Fibroblast of lung (primary cell): ENCODE measurements around the gene KATNAL1. TPM values are rescaled to one million over a fixed set of nuclear protein-coding genes. Genes with fewer than 3 reads are reported as not detected.

Source experiments
- DNase-seq, 2 donors: peaks; one replicate each; pipeline versions ENCODE4 v3.0.0 to v3.0.0-alpha.2; 2010; ENCODE audit warnings: low read depth in 2 of 2
- H2AFZ ChIP-seq: 2 replicates; pipeline ENCODE4 v1.5.1; 2012; ENCODE audit warnings: low read length, control low read depth, inconsistent platforms
- H3K27ac ChIP-seq: 2 replicates; pipeline ENCODE4 v1.5.1; 2011; ENCODE audit warnings: low read length, control low read depth; ENCODE audit not compliant: insufficient read depth
- H3K27me3 ChIP-seq: 2 replicates; pipeline ENCODE4 v1.5.1; 2011; ENCODE audit warnings: mild to moderate bottlenecking, low read length; ENCODE audit not compliant: control insufficient read depth, insufficient read depth
- H3K36me3 ChIP-seq: 2 replicates; pipeline ENCODE4 v1.5.1; 2011; ENCODE audit warnings: low read length; ENCODE audit not compliant: control insufficient read depth, insufficient read depth
- H3K4me1 ChIP-seq: 2 replicates; pipeline ENCODE4 v1.5.1; 2011; ENCODE audit warnings: low read length; ENCODE audit not compliant: control insufficient read depth, insufficient read depth; ENCODE audit errors: extremely low read depth
- H3K4me2 ChIP-seq: 2 replicates; pipeline ENCODE4 v1.5.1; 2011; ENCODE audit warnings: low read length, control low read depth; ENCODE audit not compliant: insufficient read depth; ENCODE audit errors: extremely low read depth
- H3K4me3 ChIP-seq, 4 experiments: fragments of 200-600 bp in 1 of 4; sonication (generic) in 1 of 4; replicated peaks in 1 of 4; 2 replicates each; pipeline ENCODE4 v1.5.1; 2011 to 2016; ENCODE audit warnings: low read length in 4 of 4, low read depth in 3 of 4, mild to moderate bottlenecking in 3 of 4, control low read depth in 2 of 4, inconsistent platforms in 1 of 4, mixed read lengths in 1 of 4; ENCODE audit not compliant: insufficient read depth in 1 of 4; ENCODE audit errors: control extremely low read depth in 1 of 4
- H3K79me2 ChIP-seq: 2 replicates; pipeline ENCODE4 v1.5.1; 2012; ENCODE audit warnings: mild to moderate bottlenecking, low read length, inconsistent platforms; ENCODE audit not compliant: control insufficient read depth, insufficient read depth
- H3K9ac ChIP-seq: 2 replicates; pipeline ENCODE4 v1.5.1; 2011; ENCODE audit warnings: mild to moderate bottlenecking, low read length, control low read depth; ENCODE audit not compliant: insufficient read depth
- H3K9me3 ChIP-seq: 2 replicates; pipeline ENCODE4 v1.5.1; 2012; ENCODE audit warnings: low read depth, low read length; ENCODE audit not compliant: control insufficient read depth, insufficient read depth
- H4K20me1 ChIP-seq: 2 replicates; pipeline ENCODE4 v1.5.1; 2011; ENCODE audit warnings: low read length; ENCODE audit not compliant: control insufficient read depth, insufficient read depth; ENCODE audit errors: extremely low read depth
- EZH2 ChIP-seq: IDR thresholded peaks from 2 replicates; pipeline ENCODE4 v1.5.1; 2012; ENCODE audit warnings: low read length, control low read depth, mild to moderate bottlenecking; ENCODE audit errors: missing control alignments
- polyA plus RNA-seq, 2 donors: library from polyadenylated mRNA; depleted of rRNA in 1 of 2; stranded (reverse) in 1 of 2; unstranded in 1 of 2; fragments of >200 nt; gene quantifications; 2 replicates each; pipeline ENCODE4 v1.2.1, GENCODE V29; 2011 to 2012; ENCODE audit warnings: missing spikeins in 1 of 2
- total RNA-seq: library from RNA; depleted of rRNA; stranded (reverse); fragments of >200 nt; gene quantifications from 2 replicates; pipeline ENCODE4 v1.2.1, GENCODE V29; 2014
- TF ChIP-seq, protein P1 (sequence below), 2 donors: IDR thresholded peaks in 1 of 2; conservative IDR thresholded peaks in 1 of 2; 1 replicate in 1 of 2; 2 replicates in 1 of 2; pipeline ENCODE4 v1.5.1; 2011 to 2012; ENCODE audit warnings: low read length in 2 of 2, control low read depth in 1 of 2, inconsistent platforms in 1 of 2, low read depth in 1 of 2, mild to moderate bottlenecking in 1 of 2

The KATNAL1 gene
- total and polyA plus RNA-seq, 2 donors (not counting 1 experiment from before 2014, with no cell fraction given) = 24.8 to 32.7 TPM

DNA sequence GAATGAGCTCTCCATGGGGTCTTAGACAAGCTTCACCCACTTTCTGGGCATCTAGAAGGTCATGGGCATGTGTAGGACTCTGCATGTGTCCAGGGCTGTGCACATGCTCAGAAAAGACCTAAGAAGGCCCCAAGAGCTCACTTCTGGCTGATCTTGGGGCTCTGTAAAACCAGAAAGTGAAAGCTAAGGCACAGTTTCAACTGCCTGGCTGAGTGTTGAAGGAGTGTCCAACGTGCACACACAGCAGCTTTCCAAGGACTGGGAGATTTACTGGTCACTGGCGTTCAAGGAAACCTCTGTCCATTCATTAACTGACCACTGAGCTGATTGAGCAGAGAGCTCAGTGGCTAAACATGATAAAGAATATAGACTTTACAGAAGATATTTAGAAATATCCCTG lies 137.9 kb downstream of the KATNAL1 start:
- Histone ChIP-seq H3K4me2 (no peak overlapping the region), H4K20me1 (no peaks in the 10 kb centered on the region)

DNA sequence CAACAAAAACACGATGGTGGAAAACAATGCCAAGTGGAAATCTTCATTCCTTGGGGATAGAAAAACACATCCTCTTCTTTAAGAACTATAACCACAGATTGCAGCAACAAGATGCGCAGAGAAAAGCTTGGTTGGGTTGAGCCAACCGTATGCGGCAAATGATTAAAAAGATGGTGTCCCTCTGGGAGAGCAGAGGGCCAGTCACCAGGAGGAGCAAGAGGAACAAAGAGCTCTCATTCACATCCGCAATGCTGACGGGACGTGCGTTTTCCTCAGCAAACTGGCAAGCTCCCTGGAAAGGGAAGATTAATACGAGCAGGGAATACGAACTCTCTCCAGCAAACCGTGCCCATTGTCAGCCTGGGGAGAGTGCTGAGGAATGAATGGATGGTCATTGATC lies 141.6 kb downstream of the KATNAL1 start:
- Histone ChIP-seq H4K20me1 (no peaks in the 10 kb centered on the region), H3K27ac (no peak overlapping the region), H3K9ac (no peak overlapping the region), H3K79me2 (no peaks in the 10 kb centered on the region), H2AFZ (no peak overlapping the region), H3K9me3 (no peaks in the 10 kb centered on the region), H3K4me2 (no peak overlapping the region), H3K4me3 (no peak overlapping the region), H3K4me1 (no peaks in the 10 kb centered on the region), H3K27me3 (no peaks in the 10 kb centered on the region), H3K36me3 (no peaks in the 10 kb centered on the region)
- TF ChIP-seq EZH2 = no peak
- TF ChIP-seq, protein P1, sequence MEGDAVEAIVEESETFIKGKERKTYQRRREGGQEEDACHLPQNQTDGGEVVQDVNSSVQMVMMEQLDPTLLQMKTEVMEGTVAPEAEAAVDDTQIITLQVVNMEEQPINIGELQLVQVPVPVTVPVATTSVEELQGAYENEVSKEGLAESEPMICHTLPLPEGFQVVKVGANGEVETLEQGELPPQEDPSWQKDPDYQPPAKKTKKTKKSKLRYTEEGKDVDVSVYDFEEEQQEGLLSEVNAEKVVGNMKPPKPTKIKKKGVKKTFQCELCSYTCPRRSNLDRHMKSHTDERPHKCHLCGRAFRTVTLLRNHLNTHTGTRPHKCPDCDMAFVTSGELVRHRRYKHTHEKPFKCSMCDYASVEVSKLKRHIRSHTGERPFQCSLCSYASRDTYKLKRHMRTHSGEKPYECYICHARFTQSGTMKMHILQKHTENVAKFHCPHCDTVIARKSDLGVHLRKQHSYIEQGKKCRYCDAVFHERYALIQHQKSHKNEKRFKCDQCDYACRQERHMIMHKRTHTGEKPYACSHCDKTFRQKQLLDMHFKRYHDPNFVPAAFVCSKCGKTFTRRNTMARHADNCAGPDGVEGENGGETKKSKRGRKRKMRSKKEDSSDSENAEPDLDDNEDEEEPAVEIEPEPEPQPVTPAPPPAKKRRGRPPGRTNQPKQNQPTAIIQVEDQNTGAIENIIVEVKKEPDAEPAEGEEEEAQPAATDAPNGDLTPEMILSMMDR (conservative IDR thresholded peaks at IDR 0.05 in 1 of 2, IDR thresholded peaks at IDR 0.05 in 1 of 2; ENCODE audit: low read depth in 1 of 2, low read length in 2 of 2) = no peak
- peak in 1 of 2 donors; percentile 57 for DNase-seq

More for the DNA sequence above, 137.9 kb downstream of the KATNAL1 start:
- H3K27me3 ChIP-seq = no peaks in the 10 kb centered on the region
- no peak for TF ChIP-seq EZH2
- TF ChIP-seq, protein P1 (conservative IDR thresholded peaks at IDR 0.05 in 1 of 2, IDR thresholded peaks at IDR 0.05 in 1 of 2; ENCODE audit: low read depth in 1 of 2, low read length in 2 of 2) = no peak
- no peak overlapping the region for H3K9ac ChIP-seq
- H3K4me3 ChIP-seq = no peak overlapping the region
- no peaks in the 10 kb centered on the region for H3K9me3 ChIP-seq
- no peaks in the 10 kb centered on the region for H3K36me3 ChIP-seq
- no peaks in the 10 kb centered on the region for H3K4me1 ChIP-seq
- H3K27ac ChIP-seq = no peak overlapping the region
- H3K79me2 ChIP-seq = no peaks in the 10 kb centered on the region
- no peak overlapping the region for H2AFZ ChIP-seq
- DNase-seq = no peak

DNA sequence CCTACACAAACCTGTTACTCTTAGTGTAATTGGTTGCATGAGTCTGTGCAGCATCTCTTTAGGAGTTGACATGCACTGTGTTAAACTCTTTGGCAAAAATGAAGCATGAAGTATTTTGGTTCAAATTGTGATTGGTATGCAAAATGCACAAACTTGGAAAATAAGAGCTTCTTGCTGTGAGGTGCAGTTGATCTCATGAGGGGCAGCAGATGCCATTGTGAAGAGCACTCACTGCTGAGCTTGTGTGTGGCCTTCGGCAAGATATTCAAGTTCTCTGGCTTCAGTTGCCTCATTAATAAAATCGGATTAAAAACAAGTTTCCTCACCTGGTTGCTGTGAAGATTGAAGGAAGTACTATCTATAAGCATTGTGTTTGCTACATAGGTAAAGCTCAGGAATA lies 142.3 kb downstream of the KATNAL1 start:
- Histone ChIP-seq H3K79me2 (no peaks in the 10 kb centered on the region), H4K20me1 (no peaks in the 10 kb centered on the region), H3K27me3 (no peaks in the 10 kb centered on the region), H3K4me2 (no peak overlapping the region), H3K4me1 (no peaks in the 10 kb centered on the region), H2AFZ (no peak overlapping the region), H3K9me3 (no peaks in the 10 kb centered on the region), H3K36me3 (no peaks in the 10 kb centered on the region), H3K27ac (no peak overlapping the region), H3K9ac (no peak overlapping the region), H3K4me3 (no peak overlapping the region)
- no peak for DNase-seq
- TF ChIP-seq, protein P1 (conservative IDR thresholded peaks at IDR 0.05 in 1 of 2, IDR thresholded peaks at IDR 0.05 in 1 of 2; ENCODE audit: low read depth in 1 of 2, low read length in 2 of 2) = no peak
- no peak for TF ChIP-seq EZH2
